Fibroblast of lung (primary cell): ENCODE data around the gene PPP1R10.

ENCODE experiments used
- EZH2 ChIP-seq: IDR thresholded peaks from 2 replicates; pipeline ENCODE4 v1.5.1; 2012; ENCODE audit warnings: low read length, control low read depth, mild to moderate bottlenecking; ENCODE audit errors: missing control alignments
- TF ChIP-seq, protein P1 (sequence below), 2 donors: IDR thresholded peaks in 1 of 2; conservative IDR thresholded peaks in 1 of 2; 1 replicate in 1 of 2; 2 replicates in 1 of 2; pipeline ENCODE4 v1.5.1; 2011 to 2012; ENCODE audit warnings: low read length in 2 of 2, control low read depth in 1 of 2, inconsistent platforms in 1 of 2, low read depth in 1 of 2, mild to moderate bottlenecking in 1 of 2

GRCh38 chr6:30570740-30571074 lies 46.3 kb downstream of the PPP1R10 start:
- TF ChIP-seq, protein P1, sequence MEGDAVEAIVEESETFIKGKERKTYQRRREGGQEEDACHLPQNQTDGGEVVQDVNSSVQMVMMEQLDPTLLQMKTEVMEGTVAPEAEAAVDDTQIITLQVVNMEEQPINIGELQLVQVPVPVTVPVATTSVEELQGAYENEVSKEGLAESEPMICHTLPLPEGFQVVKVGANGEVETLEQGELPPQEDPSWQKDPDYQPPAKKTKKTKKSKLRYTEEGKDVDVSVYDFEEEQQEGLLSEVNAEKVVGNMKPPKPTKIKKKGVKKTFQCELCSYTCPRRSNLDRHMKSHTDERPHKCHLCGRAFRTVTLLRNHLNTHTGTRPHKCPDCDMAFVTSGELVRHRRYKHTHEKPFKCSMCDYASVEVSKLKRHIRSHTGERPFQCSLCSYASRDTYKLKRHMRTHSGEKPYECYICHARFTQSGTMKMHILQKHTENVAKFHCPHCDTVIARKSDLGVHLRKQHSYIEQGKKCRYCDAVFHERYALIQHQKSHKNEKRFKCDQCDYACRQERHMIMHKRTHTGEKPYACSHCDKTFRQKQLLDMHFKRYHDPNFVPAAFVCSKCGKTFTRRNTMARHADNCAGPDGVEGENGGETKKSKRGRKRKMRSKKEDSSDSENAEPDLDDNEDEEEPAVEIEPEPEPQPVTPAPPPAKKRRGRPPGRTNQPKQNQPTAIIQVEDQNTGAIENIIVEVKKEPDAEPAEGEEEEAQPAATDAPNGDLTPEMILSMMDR (conservative IDR thresholded peaks at IDR 0.05 in 1 of 2, IDR thresholded peaks at IDR 0.05 in 1 of 2; ENCODE audit: low read depth in 1 of 2, low read length in 2 of 2), result no peak
- no peak for TF ChIP-seq EZH2
